K562 (cell line): ENCODE data around the gene ABHD1. TPM values are rescaled to one million over a fixed set of nuclear protein-coding genes. Genes with fewer than 3 reads are reported as not detected.

Experiments
- ATAC-seq: fragments of 200-7000 bp; cut with Tn5 transposase; 3 replicates; pipeline ENCODE4 v1.9.1; 2020; ENCODE audit warnings: moderate library complexity
- BruUV-seq: library from RNA; stranded (reverse); fragments of 400-500 nt; replicated peaks from 2 replicates; lab custom pipeline; 2021; lab: Mats Ljungman, UMichigan
- CTCF ChIA-PET: fragments of 300-600 bp; formaldehyde crosslinking; extraction: SDS; loops from one replicate; lab custom pipeline; 2021; ENCODE audit warnings: low intra/inter-chr PET ratio; lab: Yijun Ruan, JAX
- POLR2A ChIA-PET: fragments of 300-600, 350-650 bp; sonication (Branson Sonifier 250); formaldehyde crosslinking; extraction: SDS; loops from one replicate; lab custom pipeline; 2021; ENCODE audit warnings: antibody characterized with exemption, inconsistent platforms; lab: Yijun Ruan, JAX
- DNase-seq, 4 experiments: peaks; one replicate each; pipeline versions ENCODE4 v3.0.0 to v3.0.0-alpha.2; 2011 to 2018; ENCODE audit warnings: low spot score in 3 of 4, mixed read lengths in 3 of 4; ENCODE audit errors: extremely low read depth in 1 of 4
- FAIRE-seq: peaks from 2 replicates; lab custom pipeline; 2011; peaks lifted over from hg19 to GRCh38; lab: Jason Lieb, UNC
- H2AFZ ChIP-seq: 2 replicates; pipeline ENCODE4 v1.6.0; 2011; ENCODE audit warnings: low read depth, low read length, control low read depth, inconsistent platforms
- H3K27ac ChIP-seq: fragments of 200-600 bp; 3 replicates; pipeline ENCODE4 v1.8.0; 2011; ENCODE audit warnings: low read depth, mild to moderate bottlenecking, control low read depth, inconsistent platforms, low read length, moderate library complexity, mixed read lengths; ENCODE audit errors: extremely low read depth
- H3K27me3 ChIP-seq, 2 experiments: fragments of 300-600 bp in 1 of 2; 2 replicates in 1 of 2; 3 replicates in 1 of 2; pipeline versions ENCODE4 v1.6.0 to v1.8.0; 2011; ENCODE audit warnings: inconsistent platforms in 2 of 2, low read length in 2 of 2, mild to moderate bottlenecking in 1 of 2, mixed read lengths in 1 of 2, moderate library complexity in 1 of 2; ENCODE audit not compliant: control insufficient read depth in 2 of 2, insufficient read depth in 2 of 2
- H3K36me3 ChIP-seq: fragments of 300-600 bp; 3 replicates; pipeline ENCODE4 v1.8.0; 2011; ENCODE audit warnings: mild to moderate bottlenecking, low read length, inconsistent platforms; ENCODE audit not compliant: control insufficient read depth, insufficient read depth
- H3K4me1 ChIP-seq, 2 experiments: fragments of 200-600 bp in 1 of 2; replicated peaks in 1 of 2; 2 replicates in 1 of 2; 3 replicates in 1 of 2; pipeline versions ENCODE4 v1.5.1 to v1.8.0; 2011; ENCODE audit warnings: inconsistent platforms in 2 of 2, low read length in 2 of 2, mild to moderate bottlenecking in 1 of 2, mixed read lengths in 1 of 2, moderate library complexity in 1 of 2; ENCODE audit not compliant: control insufficient read depth in 2 of 2, insufficient read depth in 2 of 2
- H3K4me2 ChIP-seq: 2 replicates; pipeline ENCODE4 v1.6.1; 2011; ENCODE audit warnings: low read length, control low read depth, inconsistent platforms, mixed read lengths; ENCODE audit not compliant: insufficient read depth
- H3K4me3 ChIP-seq: fragments of 200-600 bp; sonication (generic), shearing (Covaris generic); 2 replicates; pipeline ENCODE4 v1.5.1; 2016; ENCODE audit warnings: control low read depth, inconsistent platforms
- H3K79me2 ChIP-seq: fragments of 200-600 bp; 3 replicates; pipeline ENCODE4 v1.8.0; 2011; ENCODE audit warnings: low read length, inconsistent platforms; ENCODE audit not compliant: control insufficient read depth, insufficient read depth
- H3K9ac ChIP-seq, 2 experiments: 2 replicates each; pipeline versions ENCODE4 v1.6.0 to v1.6.1; 2011; ENCODE audit warnings: low read depth in 2 of 2, low read length in 2 of 2, control low read depth in 1 of 2, inconsistent platforms in 1 of 2, mild to moderate bottlenecking in 1 of 2, mixed read lengths in 1 of 2; ENCODE audit not compliant: insufficient read depth in 1 of 2
- H3K9me1 ChIP-seq: one replicate; pipeline ENCODE4 v1.6.0; 2011; ENCODE audit warnings: inconsistent platforms, mild to moderate bottlenecking, low read length, moderate library complexity; ENCODE audit not compliant: control insufficient read depth, insufficient read depth
- H3K9me3 ChIP-seq: replicated peaks from 2 replicates; pipeline ENCODE4 v1.5.1; 2011; ENCODE audit warnings: low read depth, low read length, inconsistent platforms; ENCODE audit not compliant: control insufficient read depth, insufficient read depth
- H4K20me1 ChIP-seq: replicated peaks from 2 replicates; pipeline ENCODE4 v1.6.1; 2011; ENCODE audit warnings: low read length, inconsistent platforms, mixed read lengths; ENCODE audit not compliant: control insufficient read depth, insufficient read depth
- CBX1 ChIP-seq: sonication (generic); IDR thresholded peaks from 2 replicates; pipeline ENCODE4 v1.6.1; 2016; ENCODE audit warnings: antibody characterized with exemption, low read depth, mild to moderate bottlenecking
- PPARD ChIP-seq: fragments of 250-450 bp; sonication (Bioruptor Pico); IDR thresholded peaks from 2 replicates; pipeline ENCODE4 v1.8.0; 2022; ENCODE audit warnings: inconsistent platforms, mild to moderate bottlenecking, moderate library complexity
- PTTG1 ChIP-seq: fragments of 450-650 bp; IDR thresholded peaks from 2 replicates; pipeline ENCODE4 v1.6.1; 2016; ENCODE audit warnings: low read depth, mild to moderate bottlenecking, missing genetic modification characterization, missing compliant biosample characterization
- RCOR1 ChIP-seq, 2 experiments: IDR thresholded peaks; 2 replicates each; pipeline ENCODE4 v1.6.1; 2012; ENCODE audit warnings: low read depth in 2 of 2, low read length in 2 of 2, borderline replicate concordance in 1 of 2, improper control_type of control experiment in 1 of 2
- ZKSCAN3 ChIP-seq: fragments of 250-450 bp; sonication (Bioruptor Pico); IDR thresholded peaks from 2 replicates; pipeline ENCODE4 v1.4.0; 2020
- ZNF274 ChIP-seq: IDR thresholded peaks from 2 replicates; pipeline ENCODE4 v1.6.1; 2011; ENCODE audit warnings: low read depth, mild to moderate bottlenecking, low read length, moderate library complexity, borderline replicate concordance
- ZNF75A ChIP-seq: fragments of 450-650 bp; formaldehyde crosslinking; IDR thresholded peaks from 2 replicates; pipeline ENCODE4 v1.4.0; 2020; ENCODE audit warnings: mild to moderate bottlenecking
- WGBS: fragments of 100-300 bp; shearing (Covaris generic); methylation state at CpG from one replicate; pipeline ENCODE4 v1.1.6; 2016; ENCODE audit warnings: low coverage, mixed read lengths; ENCODE audit not compliant: insufficient coverage; ENCODE audit errors: missing lambda C conversion rate; 5-methylcytosine and 5-hydroxymethylcytosine counted together
- in situ Hi-C: fragments of 300-500 bp; cut with MboI; formaldehyde crosslinking; loops from 4 replicates; pipeline ENCODE4 v1.15.0; 2018; ENCODE audit warnings: inconsistent platforms, mixed read lengths
- intact Hi-C: fragments of 100-400 bp; cut with micrococcal nuclease; formaldehyde crosslinking; loops from 2 replicates; pipeline ENCODE4 v1.14.2; 2022
- polyA plus RNA-seq, 8 experiments: library from polyadenylated mRNA; depleted of rRNA in 4 of 8; stranded (reverse) in 5 of 8; unstranded in 3 of 8; fragments of >200 nt; fragmentation: Nextera tagmentation in 2 of 8; fragmentation: Illumina TruSeq in 1 of 8; extraction: Ambion mirVana in 2 of 8; extraction: Trizol in 1 of 8; gene quantifications; 2 replicates each; pipeline versions ENCODE4 v1.2.1 to v1.2.3, GENCODE V29; 2011 to 2014; ENCODE audit warnings: inconsistent platforms in 1 of 8, missing spikeins in 1 of 8
- total RNA-seq, 7 experiments: library from RNA; depleted of rRNA in 6 of 7; stranded (reverse); fragments of >200 nt in 6 of 7; fragmentation: Illumina TruSeq in 2 of 7; extraction: Trizol in 2 of 7; gene quantifications; 2 replicates each; pipeline versions ENCODE4 v1.2.1 to v1.2.3, GENCODE V29; 2011 to 2021; ENCODE audit warnings: low replicate concordance in 1 of 7
- TF ChIP-seq, protein P1 (sequence below): fragments of 200-600 bp; sonication (generic); IDR thresholded peaks from one replicate; pipeline ENCODE4 v1.6.1; 2012; ENCODE audit warnings: mild to moderate bottlenecking, low read depth, low read length, inconsistent platforms
- TF ChIP-seq, protein P2 (sequence below): IDR thresholded peaks from 2 replicates; pipeline ENCODE4 v1.6.1; 2016; ENCODE audit warnings: missing genetic modification characterization, missing compliant biosample characterization

The ABHD1 gene
- total and polyA plus RNA-seq, 9 of the 15 experiments (the other 6 are each of a cell fraction or from before 2014, with no cell fraction given): 0.10 to 0.16 (median 0.11) TPM; not detected in 5

DNA sequence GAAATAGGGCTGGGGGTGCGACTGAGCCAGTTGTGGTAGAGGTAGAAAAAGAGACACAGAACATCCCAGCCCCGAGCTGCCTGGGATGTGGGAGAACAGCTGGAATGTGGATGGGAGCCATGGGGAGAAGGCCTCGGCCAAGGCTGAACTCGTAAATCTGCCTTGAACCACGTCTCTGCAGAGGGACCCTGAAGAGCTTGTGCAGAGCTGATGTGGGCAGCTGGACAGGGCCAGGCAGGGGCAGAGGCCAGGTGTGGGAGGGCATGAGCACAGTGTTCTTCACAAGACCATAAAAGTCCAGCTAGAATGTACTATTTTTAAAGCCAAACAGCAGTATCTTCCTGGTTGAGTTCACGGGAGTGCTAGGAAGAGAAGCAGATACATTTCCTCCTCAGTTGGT is 30.9 kb downstream of the ABHD1 start (continued):
- TF ChIP-seq ZNF75A (no peak), CBX1 (no peak)

DNA sequence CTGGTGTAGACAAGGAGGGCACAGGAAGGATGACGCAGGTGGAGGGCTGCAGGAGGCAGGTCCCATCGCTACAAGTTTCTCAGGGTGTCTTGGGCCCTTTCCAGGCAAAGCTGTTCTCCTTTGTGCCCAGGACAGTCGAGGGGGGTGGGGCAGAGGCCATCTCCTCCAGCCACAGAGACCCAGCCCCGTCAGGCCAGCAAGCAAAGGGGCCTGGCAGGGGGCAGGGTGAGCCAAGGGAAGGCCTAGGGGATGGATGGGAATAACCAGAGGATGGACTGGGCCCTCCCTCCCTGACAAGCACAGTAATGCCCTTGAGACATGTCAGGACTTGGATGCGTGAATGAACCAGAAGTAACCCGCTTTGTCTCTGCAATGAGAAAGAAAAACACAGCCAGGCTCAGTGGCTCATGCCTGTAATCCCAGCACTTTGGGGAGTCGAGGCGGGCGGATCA is 31.5 kb downstream of the ABHD1 start:
- no peak for FAIRE-seq
- DNase-seq: no peak
- CTCF ChIA-PET: no interaction called here
- H2AFZ ChIP-seq: no peak overlapping the region
- no peaks in the 10 kb centered on the region for H3K9me3 ChIP-seq
- WGBS: 49% methylated on average over 9 of the region's 9 CpGs
- no peak overlapping the region for H3K27ac ChIP-seq
- in situ Hi-C loops (no loop called here), intact Hi-C loops (no loop called here)
- peaks cover 0 to 16% of the 10 kb centered on the region in 2 experiments; a peak in 2 of 5 replicates for H3K4me1 ChIP-seq
- H3K79me2 ChIP-seq: no peaks in the 10 kb centered on the region
- no peaks in the 10 kb centered on the region for H3K36me3 ChIP-seq
- ATAC-seq: no peak
- no peaks in the 10 kb centered on the region for H4K20me1 ChIP-seq
- H3K9ac ChIP-seq: no peak overlapping the region
- H3K9me1 ChIP-seq: no peaks in the 10 kb centered on the region
- H3K4me2 ChIP-seq: no peak overlapping the region
- BruUV-seq: no TSS peak
- POLR2A ChIA-PET: interaction anchor here (1.2 kb wide), 1 partner anchor 13 kb away, joined by 3 read pairs; no protein-coding TSS in a partner anchor
- no peak overlapping the region for H3K4me3 ChIP-seq
- H3K27me3 ChIP-seq: no peaks in the 10 kb centered on the region; a peak in 1 of 5 replicates
- TF ChIP-seq ZKSCAN3 (CRISPR knock-in tag) (no peak), PTTG1 (tag) (no peak), ZNF274 (no peak), RCOR1 (IDR thresholded peaks at IDR 0.05; ENCODE audit: borderline replicate concordance in 1 of 2, low read depth in 2 of 2, low read length in 2 of 2) (no peak), PPARD (no peak)
- TF ChIP-seq, protein P1, sequence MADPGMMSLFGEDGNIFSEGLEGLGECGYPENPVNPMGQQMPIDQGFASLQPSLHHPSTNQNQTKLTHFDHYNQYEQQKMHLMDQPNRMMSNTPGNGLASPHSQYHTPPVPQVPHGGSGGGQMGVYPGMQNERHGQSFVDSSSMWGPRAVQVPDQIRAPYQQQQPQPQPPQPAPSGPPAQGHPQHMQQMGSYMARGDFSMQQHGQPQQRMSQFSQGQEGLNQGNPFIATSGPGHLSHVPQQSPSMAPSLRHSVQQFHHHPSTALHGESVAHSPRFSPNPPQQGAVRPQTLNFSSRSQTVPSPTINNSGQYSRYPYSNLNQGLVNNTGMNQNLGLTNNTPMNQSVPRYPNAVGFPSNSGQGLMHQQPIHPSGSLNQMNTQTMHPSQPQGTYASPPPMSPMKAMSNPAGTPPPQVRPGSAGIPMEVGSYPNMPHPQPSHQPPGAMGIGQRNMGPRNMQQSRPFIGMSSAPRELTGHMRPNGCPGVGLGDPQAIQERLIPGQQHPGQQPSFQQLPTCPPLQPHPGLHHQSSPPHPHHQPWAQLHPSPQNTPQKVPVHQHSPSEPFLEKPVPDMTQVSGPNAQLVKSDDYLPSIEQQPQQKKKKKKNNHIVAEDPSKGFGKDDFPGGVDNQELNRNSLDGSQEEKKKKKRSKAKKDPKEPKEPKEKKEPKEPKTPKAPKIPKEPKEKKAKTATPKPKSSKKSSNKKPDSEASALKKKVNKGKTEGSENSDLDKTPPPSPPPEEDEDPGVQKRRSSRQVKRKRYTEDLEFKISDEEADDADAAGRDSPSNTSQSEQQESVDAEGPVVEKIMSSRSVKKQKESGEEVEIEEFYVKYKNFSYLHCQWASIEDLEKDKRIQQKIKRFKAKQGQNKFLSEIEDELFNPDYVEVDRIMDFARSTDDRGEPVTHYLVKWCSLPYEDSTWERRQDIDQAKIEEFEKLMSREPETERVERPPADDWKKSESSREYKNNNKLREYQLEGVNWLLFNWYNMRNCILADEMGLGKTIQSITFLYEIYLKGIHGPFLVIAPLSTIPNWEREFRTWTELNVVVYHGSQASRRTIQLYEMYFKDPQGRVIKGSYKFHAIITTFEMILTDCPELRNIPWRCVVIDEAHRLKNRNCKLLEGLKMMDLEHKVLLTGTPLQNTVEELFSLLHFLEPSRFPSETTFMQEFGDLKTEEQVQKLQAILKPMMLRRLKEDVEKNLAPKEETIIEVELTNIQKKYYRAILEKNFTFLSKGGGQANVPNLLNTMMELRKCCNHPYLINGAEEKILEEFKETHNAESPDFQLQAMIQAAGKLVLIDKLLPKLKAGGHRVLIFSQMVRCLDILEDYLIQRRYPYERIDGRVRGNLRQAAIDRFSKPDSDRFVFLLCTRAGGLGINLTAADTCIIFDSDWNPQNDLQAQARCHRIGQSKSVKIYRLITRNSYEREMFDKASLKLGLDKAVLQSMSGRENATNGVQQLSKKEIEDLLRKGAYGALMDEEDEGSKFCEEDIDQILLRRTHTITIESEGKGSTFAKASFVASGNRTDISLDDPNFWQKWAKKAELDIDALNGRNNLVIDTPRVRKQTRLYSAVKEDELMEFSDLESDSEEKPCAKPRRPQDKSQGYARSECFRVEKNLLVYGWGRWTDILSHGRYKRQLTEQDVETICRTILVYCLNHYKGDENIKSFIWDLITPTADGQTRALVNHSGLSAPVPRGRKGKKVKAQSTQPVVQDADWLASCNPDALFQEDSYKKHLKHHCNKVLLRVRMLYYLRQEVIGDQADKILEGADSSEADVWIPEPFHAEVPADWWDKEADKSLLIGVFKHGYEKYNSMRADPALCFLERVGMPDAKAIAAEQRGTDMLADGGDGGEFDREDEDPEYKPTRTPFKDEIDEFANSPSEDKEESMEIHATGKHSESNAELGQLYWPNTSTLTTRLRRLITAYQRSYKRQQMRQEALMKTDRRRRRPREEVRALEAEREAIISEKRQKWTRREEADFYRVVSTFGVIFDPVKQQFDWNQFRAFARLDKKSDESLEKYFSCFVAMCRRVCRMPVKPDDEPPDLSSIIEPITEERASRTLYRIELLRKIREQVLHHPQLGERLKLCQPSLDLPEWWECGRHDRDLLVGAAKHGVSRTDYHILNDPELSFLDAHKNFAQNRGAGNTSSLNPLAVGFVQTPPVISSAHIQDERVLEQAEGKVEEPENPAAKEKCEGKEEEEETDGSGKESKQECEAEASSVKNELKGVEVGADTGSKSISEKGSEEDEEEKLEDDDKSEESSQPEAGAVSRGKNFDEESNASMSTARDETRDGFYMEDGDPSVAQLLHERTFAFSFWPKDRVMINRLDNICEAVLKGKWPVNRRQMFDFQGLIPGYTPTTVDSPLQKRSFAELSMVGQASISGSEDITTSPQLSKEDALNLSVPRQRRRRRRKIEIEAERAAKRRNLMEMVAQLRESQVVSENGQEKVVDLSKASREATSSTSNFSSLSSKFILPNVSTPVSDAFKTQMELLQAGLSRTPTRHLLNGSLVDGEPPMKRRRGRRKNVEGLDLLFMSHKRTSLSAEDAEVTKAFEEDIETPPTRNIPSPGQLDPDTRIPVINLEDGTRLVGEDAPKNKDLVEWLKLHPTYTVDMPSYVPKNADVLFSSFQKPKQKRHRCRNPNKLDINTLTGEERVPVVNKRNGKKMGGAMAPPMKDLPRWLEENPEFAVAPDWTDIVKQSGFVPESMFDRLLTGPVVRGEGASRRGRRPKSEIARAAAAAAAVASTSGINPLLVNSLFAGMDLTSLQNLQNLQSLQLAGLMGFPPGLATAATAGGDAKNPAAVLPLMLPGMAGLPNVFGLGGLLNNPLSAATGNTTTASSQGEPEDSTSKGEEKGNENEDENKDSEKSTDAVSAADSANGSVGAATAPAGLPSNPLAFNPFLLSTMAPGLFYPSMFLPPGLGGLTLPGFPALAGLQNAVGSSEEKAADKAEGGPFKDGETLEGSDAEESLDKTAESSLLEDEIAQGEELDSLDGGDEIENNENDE: no peak
- TF ChIP-seq, protein P2, sequence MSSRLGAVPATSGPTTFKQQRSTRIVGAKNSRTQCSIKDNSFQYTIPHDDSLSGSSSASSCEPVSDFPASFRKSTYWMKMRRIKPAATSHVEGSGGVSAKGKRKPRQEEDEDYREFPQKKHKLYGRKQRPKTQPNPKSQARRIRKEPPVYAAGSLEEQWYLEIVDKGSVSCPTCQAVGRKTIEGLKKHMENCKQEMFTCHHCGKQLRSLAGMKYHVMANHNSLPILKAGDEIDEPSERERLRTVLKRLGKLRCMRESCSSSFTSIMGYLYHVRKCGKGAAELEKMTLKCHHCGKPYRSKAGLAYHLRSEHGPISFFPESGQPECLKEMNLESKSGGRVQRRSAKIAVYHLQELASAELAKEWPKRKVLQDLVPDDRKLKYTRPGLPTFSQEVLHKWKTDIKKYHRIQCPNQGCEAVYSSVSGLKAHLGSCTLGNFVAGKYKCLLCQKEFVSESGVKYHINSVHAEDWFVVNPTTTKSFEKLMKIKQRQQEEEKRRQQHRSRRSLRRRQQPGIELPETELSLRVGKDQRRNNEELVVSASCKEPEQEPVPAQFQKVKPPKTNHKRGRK (tag): no peak
